Type B pancreatic cell (in vitro differentiated cells): Measurements from ENCODE around the gene CYP27A1. TPM values are rescaled to one million over a fixed set of nuclear protein-coding genes. Genes with fewer than 3 reads are reported as not detected.

Experiments used
- DNase-seq: peaks from one replicate; pipeline ENCODE4 v3.0.0; 2021; ENCODE audit warnings: mixed read lengths; ENCODE audit not compliant: unreplicated experiment; ENCODE audit errors: extremely low spot score
- H3K27ac Mint-ChIP-seq: 2 replicates; pipeline ENCODE4 v1.8.0; 2021; ENCODE audit warnings: mild to moderate bottlenecking, mixed read lengths
- H3K27me3 Mint-ChIP-seq: 2 replicates; pipeline ENCODE4 v1.8.0; 2021; ENCODE audit warnings: mixed read lengths
- H3K36me3 Mint-ChIP-seq: 2 replicates; pipeline ENCODE4 v1.8.0; 2021; ENCODE audit warnings: mixed read lengths
- H3K4me1 Mint-ChIP-seq: one replicate; pipeline ENCODE4 v1.8.0; 2021; ENCODE audit warnings: mixed read lengths; ENCODE audit not compliant: unreplicated experiment
- H3K4me3 Mint-ChIP-seq: 2 replicates; pipeline ENCODE4 v1.8.0; 2021; ENCODE audit warnings: mild to moderate bottlenecking, mixed read lengths
- H3K9me3 Mint-ChIP-seq: 2 replicates; pipeline ENCODE4 v1.8.0; 2021; ENCODE audit warnings: mixed read lengths
- CTCF ChIP-seq: fragments of 200-600 bp; sonication (generic); conservative IDR thresholded peaks from 2 replicates; pipeline ENCODE4 v1.5.0; 2021; ENCODE audit warnings: antibody characterized with exemption, mild to moderate bottlenecking
- total RNA-seq: library from RNA; stranded (reverse); gene quantifications from 2 replicates; pipeline ENCODE4 v1.2.1, GENCODE V29; 2021; ENCODE audit warnings: low replicate concordance

The CYP27A1 gene
- total RNA-seq, 1 donor from 2014 or later, result 6.9 TPM

DNA sequence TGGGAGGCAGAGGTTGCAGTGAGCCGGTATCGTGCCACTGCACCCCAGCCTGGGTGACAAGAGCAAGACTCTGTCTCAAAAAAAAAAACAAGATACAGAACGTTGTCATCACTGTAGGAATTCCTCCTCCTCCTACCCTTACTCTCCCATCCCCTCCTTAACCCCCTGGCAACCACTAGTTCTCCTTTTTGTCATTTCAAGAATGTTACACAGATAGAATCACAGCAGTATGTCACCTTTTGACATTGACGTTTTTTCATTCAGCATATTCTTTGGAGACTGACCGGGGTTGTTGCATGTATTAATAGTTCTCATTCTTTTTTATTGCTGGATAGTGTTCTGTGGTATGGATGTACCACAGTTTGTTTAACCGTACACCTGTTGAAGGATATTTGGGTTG, 38.9 kb upstream of the CYP27A1 start:
- no peaks in the 10 kb centered on the region for H3K9me3 Mint-ChIP-seq
- no peak overlapping the region for H3K27ac Mint-ChIP-seq
- DNase-seq, result no peak
- no peak for TF ChIP-seq CTCF
- no peak overlapping the region for H3K4me3 Mint-ChIP-seq
- H3K27me3 Mint-ChIP-seq, result no peaks in the 10 kb centered on the region
- H3K4me1 Mint-ChIP-seq, result peaks cover 8% of the 10 kb centered on the region
- H3K36me3 Mint-ChIP-seq, result peaks cover 49% of the 10 kb centered on the region

- Mint-ChIP-seq H3K4me3 (no peak overlapping the region), H3K4me1 (peaks cover 8% of the 10 kb centered on the region), H3K9me3 (no peaks in the 10 kb centered on the region), H3K36me3 (peaks cover 50% of the 10 kb centered on the region), H3K27me3 (no peaks in the 10 kb centered on the region), H3K27ac (no peak overlapping the region)
- no peak for TF ChIP-seq CTCF
- no peak for DNase-seq
These were observed 37.3 kb upstream of the CYP27A1 start for GRCh38 chr2:218744615-218745014.

- H3K9me3 Mint-ChIP-seq, result no peaks in the 10 kb centered on the region
- DNase-seq, result no peak
- peaks cover 46% of the 10 kb centered on the region for H3K36me3 Mint-ChIP-seq
- H3K4me3 Mint-ChIP-seq, result no peak overlapping the region
- peaks cover 8% of the 10 kb centered on the region for H3K4me1 Mint-ChIP-seq
- no peaks in the 10 kb centered on the region for H3K27me3 Mint-ChIP-seq
- TF ChIP-seq CTCF, result no peak
- no peak overlapping the region for H3K27ac Mint-ChIP-seq
These were observed 36.8 kb upstream of the CYP27A1 start for GRCh38 chr2:218745160-218745558.

GRCh38 chr2:218745559-218746469, 36.1 kb upstream of the CYP27A1 start:
- no peak for TF ChIP-seq CTCF
- Mint-ChIP-seq H3K36me3 (peaks cover 48% of the 10 kb centered on the region), H3K4me1 (peaks cover 8% of the 10 kb centered on the region), H3K4me3 (no peak overlapping the region), H3K9me3 (no peaks in the 10 kb centered on the region), H3K27ac (no peak overlapping the region), H3K27me3 (no peaks in the 10 kb centered on the region)
- DNase-seq, result no peak

DNA sequence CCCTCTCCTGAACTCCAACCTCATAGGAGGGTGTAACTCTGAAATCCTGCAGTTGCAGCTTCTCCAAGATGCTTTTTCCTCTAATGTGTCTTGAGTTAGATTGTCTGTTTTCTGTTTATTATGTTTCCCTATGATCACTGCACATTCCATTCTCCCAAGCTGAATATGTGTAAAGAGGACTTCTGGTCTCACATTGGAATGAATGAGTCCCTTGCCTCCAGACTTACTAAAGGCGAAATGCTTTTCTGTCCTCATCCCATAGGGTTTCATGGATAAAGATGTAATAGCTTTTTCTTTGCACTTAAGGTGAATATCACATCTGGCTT, 35.5 kb upstream of the CYP27A1 start:
- H3K4me1 Mint-ChIP-seq, result peaks cover 8% of the 10 kb centered on the region
- no peaks in the 10 kb centered on the region for H3K27me3 Mint-ChIP-seq
- no peak for TF ChIP-seq CTCF
- DNase-seq, result no peak
- no peak overlapping the region for H3K4me3 Mint-ChIP-seq
- peaks cover 49% of the 10 kb centered on the region for H3K36me3 Mint-ChIP-seq
- no peak overlapping the region for H3K27ac Mint-ChIP-seq
- no peaks in the 10 kb centered on the region for H3K9me3 Mint-ChIP-seq
